Epidermal melanocyte (primary cell): ENCODE data around the gene PLEKHA5.

ENCODE experiments used
- DNase-seq: peaks from one replicate; pipeline ENCODE4 v3.0.0; 2011; ENCODE audit warnings: low spot score; ENCODE audit not compliant: insufficient read length

PLEKHA5 gene

DNA sequence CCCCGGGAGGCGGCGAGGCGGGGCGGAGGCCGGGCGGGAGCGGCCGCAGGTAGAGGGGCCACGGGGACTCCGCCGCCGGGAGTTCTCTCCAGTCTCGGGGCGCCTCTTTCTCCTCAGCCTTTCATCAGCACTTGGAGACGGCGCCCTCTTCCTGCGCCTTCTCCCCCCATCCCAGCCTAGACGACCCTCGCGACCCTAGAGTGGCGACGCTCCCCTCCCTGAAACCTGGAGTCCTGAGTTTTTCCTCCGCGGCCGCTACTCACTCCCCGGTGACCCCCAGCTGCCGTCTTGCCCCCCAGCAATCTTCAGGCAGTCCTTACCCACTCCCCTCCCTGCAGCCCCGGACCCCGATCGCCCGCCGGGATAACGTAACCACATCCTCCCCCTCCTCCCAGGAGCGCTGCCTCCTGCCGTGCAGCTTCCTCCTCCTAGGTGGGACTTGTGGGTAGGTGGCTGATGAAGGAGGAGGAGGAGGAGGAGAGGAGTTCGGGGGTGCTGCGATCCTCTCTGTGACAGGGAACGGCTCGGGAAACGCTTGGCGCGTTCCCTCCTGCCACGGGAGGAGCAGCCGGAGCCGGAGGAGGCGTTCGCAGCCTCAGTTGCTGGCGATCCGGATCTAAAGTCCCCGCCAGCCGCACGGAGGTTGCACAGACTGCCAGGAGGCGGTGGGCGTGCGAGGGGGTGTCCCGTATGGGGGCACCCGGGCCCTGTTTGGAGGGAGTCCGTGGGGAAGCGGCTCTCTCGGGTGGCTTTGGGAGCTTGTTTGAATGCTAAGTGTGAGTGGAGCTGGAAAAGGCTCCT lies 891 bp downstream of the PLEKHA5 start:
- DNase-seq: no peak

DNA sequence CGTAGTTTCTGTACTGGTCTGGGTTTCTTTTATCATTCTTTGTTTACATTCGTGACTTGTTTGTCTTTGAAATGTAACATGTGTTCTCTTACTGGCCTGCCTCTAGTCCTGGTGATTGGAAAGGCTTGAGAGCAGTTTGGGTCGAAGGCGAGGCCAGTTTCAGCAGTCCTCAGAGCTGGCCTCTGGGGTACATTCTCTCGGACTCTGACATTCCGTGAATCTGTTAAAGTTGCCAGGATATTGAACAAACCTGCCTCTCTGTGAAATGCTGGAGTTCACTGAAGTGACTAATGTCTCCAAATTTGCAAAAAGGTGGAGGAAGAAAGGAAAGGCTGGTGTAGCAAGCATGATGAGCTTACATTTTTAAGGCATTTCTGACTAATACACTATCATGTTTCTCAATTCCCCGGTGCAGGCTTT lies 1.5 kb downstream of the PLEKHA5 start:
- DNase-seq: peak; percentile 21

DNA sequence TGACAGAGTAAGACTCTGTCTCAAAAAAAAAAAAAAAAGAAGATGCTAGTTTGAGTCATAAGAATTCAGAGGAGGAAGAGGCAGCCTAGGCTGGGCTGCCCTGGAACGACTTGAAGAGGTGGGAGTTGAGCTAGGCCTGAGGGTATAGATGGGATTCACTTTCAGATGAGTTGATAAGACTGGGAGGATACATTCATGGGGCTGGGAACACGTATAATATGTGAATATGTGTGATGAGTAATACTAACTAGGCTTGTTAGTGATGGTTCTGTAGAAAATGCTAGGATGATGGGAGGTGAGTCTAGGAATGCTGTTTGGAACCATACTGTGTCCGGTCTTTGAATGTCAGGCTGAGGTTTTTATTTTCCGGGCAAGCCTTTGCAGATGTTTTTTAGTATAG lies 9.0 kb downstream of the PLEKHA5 start:
- DNase-seq: no peak

DNA sequence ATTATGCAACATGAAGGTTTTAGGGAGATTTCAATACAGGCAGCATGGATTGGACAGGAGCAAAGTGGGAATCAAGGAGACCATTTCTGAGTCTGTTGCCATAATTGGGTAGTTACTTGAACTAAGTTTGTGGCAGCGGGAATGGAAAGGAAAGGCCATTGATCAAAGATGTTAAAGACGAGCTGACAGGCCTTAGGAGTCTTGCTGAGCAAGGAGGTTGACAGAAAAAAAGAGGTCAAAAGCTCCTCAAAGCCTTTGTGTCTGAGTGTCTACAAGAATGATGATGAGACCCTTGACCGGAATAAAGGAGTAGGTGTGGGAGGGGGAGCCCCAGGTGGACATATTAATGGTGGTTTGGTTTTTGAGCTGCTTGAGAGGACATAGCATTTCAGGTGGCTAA lies 9.4 kb downstream of the PLEKHA5 start:
- DNase-seq: no peak

DNA sequence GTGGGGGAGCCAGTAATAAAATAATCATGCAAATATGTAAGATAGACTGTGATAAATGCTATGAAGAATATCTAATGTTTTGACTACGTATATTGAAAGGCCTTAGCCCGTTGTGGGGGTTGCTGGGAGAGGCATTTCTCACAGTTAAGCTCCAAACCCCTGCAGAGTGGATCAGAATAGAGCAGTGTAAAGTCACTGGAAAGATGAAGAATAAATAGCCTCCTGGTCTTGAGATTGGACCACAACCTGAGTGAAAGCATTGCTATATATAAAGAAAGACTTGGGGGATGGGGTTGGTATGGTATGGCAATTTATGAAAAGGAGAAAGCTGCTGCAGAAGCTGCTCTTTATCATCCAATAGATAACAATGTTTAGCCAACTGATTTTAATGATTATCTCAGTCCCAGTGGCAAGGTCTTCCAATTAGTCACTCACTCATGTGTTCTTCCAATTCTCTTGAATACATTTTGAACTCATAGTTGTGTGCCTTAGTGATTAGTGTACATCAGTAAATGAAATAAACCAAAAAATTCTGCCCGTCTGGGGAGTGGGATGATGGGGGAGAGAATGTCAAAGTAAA lies 10.2 kb downstream of the PLEKHA5 start:
- DNase-seq: no peak

DNA sequence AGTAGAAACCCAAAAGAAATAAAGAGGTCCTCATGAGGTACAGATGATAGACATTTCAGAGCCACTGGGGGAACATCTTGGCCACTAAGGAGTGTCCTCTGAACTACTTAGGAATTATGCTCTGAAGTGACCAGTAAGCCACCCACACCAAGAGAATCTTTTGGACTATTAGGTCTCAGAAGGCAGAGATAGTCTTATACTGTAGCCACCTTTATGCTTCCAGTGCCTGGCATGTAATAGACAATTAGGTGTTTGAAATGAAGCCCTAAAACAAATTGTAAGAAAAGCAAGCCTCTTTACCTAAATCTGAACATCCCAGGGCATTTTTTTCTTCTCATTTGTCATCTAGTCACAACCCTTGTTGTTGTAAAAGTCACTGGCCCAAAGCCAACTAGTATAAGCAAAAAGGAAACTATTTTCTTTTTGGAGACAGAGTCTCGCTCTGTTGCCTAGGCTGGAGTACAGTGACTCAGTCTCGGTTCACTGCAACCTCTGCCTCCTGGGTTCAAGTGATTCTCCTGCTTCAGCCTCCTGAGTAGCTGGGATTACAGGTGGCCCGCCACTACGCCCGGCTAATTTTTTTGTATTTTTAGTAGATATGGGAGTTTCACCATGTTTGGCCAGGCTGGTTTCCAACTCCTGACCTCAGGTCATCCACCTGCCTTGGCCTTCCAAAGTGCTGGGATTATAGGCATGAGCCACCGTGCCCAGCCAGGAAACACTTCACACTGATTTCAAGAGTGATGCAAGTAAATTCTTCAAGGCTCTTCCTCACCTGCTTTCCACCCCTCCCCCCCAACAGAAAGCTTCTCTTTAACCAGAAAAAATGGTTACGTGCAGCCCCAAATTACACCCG lies 11.1 kb downstream of the PLEKHA5 start:
- DNase-seq: no peak

DNA sequence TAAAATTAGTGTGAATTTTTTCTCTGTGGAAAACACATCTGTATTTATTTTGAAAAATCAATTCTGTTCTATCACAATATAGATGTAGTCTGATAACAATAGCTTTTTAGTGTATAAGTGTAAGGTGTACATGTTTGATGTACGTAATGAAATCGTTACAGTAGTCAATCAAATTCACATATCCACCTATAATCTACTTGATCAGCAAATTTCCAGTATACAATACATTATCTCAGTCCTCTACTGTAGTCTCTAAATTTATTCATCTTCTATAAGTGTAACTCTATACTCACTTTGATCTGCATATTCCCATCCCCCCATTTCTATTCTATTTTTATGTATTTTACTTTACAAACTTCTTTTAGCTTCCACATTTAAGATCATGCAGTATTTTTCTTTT lies 13.0 kb downstream of the PLEKHA5 start:
- no peak for DNase-seq

DNA sequence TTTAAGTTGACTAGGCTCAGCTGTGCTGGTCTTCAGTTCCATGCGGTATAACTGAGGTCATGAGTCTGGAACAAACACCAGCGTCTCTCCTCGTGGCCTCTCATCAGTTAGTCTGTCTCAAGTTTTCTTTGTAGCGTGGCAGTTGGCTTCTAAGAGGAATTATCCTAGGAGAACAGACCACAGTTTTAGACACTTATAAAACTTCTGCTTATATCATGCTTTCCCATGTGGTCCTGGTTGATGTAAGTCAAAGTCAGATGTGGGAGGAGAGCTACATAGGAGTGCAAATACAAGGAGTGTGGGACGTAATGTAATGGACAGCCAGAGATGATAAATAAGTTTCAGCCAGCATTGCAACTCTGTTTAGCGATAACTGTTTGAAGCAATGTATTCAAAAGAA lies 14.8 kb downstream of the PLEKHA5 start:
- DNase-seq: no peak

DNA sequence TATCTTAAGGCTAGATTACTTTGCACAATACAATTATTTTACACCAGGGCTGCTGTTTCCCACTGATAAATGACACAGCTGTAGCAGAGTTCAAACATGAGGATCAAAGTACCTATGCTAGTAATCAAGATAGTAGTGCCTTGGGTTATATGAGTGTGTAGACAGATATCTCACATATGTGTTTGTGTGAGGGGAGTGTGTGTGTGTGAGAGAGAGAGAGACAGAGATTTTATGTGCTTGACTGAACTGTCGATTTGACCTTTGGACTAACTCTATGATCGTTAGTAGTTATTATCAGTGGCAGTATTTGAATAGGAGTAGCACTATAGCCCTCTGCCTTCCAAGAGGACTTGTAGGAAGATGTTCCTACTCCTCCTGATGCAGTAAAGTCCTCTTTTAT lies 15.5 kb downstream of the PLEKHA5 start:
- no peak for DNase-seq

DNA sequence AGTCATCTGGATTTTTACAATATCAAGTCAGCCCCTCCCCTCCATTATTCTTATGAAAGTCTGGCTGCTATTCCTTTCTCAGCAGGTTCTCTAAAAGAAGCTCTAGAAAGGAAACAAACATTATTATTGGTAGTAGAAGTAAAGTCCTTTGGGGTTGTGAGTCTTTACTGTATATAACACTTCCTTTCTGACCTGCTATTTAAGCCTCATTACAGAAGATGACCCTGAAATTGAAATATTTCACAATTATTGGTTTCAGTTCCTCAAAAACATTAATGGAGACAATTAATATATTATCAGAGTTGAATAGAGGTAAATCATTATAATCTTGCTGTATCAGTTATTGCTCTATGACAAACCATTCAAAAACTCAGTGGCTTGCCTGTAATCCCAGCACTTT lies 19.3 kb downstream of the PLEKHA5 start:
- DNase-seq: no peak

DNA sequence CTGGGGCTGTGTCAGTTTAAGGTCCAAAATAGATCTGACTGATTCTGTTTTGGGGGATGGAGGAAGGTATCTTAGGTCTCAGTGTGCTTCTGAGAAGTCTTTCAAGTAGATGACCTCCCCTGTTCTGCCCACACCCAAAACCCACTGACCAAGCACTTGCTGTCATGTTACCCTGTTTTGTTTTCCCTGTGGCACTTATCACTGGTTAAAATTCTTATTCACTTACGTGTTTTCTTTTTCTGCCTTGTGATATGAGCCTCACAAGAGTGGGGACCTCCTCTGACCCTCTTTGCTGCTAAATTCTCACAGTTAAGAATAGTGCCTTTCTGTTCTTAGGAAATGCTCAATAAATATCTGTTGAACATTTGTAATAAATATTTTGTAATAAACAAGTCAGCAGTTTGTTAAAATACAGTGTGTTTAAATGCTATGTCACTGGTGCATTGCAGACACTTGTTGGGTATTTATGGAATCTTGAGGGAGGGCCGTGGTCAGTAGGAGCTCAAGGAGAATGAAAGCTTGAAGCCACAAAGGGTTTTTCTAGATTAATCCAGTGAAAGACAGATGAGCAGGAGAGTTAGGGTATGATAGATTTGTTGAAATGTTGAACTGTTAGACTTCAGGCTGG lies 20.9 kb downstream of the PLEKHA5 start:
- DNase-seq: no peak

DNA sequence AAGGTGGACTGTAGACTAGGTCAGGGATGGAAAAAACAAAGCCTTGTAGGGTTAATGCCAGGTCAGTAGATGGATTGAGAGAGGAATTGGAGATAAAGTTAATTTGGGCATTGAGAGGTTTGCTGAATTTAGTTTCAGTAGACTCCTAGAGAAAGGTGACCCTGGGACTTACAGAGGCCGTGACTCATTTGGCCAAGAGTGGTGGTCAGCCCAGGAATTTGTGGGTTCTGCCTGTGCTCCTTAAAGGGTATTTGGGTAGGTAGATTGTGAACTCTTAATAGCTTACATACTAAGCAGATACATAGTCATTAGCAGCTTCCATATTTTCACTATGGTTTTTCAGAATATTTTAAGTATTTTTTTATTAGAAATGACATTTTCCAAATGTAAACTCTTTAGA lies 21.8 kb downstream of the PLEKHA5 start:
- DNase-seq: no peak

DNA sequence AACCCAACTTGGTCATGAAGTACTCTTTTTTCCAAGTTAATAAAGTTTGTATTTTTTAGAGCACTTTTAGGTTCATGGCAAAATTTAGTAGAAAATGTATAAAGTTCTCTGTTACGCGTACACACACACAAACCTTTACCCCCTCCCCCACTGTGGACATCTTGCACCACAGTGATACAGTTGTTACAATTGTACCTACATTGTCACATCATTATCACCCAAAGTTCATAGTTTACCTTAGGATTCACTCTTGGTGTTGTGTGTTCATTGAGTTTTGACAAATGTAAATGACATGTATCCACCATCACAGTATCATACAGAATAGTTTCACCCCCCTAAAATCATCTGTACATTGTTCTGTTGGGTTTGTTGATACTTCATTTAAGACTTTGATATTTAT lies 23.9 kb downstream of the PLEKHA5 start:
- no peak for DNase-seq

DNA sequence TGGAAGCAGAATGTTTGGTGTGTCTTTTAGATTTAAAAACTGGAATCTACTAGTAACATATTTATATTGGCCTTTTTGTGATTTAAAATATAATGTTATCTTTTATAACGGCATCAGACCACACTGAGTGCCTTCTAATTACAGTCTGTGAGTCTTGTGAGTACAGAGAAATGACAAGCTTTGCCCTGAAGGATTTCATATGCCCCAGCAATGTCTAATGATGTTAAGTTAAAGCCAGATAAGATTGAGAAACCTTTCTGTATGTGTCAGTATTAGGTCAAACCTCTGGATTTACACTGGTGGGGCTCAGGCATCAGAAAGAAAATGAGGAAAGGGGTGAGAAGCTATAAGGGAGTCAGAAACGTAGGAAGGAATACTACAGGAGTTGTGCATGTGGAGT lies 25.2 kb downstream of the PLEKHA5 start:
- no peak for DNase-seq

DNA sequence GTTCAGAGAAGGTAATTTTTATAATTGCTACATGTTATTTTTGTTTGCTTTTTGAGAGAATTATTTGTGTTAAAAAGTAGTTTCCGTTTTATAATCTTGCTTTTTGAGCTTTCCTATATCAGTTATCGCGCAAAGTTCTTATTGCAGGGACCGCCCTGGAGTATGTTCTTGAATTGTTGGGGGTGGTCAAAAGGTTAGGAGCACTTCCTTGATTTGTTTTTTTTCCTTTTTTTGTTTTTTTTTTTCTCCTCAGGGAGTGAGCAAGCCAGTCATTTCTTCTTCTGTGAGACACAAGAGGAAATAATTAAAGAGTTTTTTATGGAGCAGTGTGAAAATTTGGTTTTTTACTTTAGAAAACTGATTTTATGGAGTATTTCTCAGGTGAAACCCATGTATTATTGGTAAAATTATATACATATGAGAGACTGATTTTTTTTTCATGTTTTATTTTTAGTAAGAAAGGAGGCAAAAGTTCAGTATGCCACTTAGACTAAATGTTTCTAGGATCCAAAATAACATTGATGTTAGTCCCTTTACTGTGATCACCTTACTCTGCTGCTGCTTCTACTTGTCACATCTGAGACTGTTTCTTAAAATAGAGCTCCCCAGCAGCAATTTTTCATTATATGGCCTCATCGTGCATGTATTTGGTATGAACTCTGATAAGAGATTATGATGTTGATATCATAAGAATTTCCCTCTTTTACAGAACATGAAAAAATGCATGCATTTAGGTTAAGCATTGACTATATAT lies 26.6 kb downstream of the PLEKHA5 start:
- DNase-seq: no peak

DNA sequence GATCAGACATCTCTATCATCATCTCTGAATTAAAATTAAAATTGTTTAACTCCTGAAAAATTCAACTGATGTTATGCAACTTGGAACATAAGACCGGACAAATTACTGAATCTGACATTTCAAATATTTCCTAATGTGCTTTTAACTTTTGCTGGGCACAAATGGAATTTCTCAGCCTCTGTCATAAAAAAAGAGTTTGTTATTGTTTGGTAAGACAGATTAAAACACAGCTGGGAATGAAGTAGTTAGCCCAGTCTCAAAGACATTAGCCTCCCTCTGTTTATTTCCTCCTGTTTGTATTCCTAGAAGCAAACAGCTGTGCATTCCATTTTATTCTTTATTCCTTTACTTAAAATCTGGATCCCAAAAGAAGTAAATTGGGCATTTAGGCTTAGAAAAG lies 29.4 kb downstream of the PLEKHA5 start:
- DNase-seq: peak; percentile 43

DNA sequence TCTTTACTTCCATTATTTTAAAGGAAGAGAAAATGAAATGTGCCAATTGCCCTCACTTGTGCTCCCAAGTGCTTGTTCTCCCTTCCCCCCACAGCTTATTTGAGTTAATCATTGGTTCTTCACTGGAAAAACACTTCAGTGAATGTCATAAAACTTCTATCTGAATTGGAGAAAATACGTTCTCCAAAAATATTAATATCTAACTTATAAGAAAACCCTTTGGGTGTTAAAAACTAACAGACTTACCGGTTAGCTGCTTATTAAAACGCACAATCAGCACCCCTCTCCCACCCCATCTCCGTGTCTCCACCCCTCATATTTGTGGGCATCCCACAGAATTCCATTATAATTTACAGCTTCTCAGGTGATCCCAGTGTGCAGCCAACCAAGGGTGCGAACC lies 31.7 kb downstream of the PLEKHA5 start:
- DNase-seq: no peak

DNA sequence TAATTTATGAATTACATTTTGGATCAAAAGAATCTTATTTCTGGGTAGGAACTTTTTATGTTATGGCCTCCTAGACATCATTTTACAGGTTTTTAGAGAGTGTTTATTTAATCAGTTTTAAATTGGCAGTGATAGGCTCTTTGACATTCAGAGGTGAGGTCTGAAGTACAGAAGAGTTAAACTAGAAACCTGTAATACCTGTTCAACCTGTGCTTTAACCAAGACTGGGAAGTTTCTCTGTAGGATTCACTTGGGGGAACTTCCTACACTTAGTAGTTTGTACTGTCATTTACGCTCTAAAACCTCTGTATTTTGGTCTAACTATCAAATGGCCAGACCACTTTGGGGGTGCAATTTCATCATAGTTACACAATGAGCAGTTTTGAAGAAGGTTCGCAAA lies 35.9 kb downstream of the PLEKHA5 start:
- DNase-seq: no peak

DNA sequence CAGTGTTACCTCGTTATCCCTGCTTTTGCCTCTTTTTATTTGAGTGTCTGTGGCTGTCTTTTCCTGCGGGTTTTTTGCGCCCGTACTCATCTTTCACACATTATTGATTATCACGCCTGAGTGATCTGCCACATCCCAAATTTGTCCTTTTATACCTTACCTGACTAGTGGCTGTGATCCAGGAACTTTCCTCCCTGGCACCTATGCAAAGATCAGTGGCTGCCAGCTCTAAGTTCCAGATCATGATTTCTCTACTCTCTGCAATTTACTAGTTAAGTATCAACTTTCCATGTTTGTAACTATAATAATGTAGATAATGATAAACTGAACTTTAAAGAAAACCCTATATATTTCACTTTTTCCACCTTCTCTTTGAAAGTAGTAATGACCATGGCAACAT lies 36.9 kb downstream of the PLEKHA5 start:
- no peak for DNase-seq

DNA sequence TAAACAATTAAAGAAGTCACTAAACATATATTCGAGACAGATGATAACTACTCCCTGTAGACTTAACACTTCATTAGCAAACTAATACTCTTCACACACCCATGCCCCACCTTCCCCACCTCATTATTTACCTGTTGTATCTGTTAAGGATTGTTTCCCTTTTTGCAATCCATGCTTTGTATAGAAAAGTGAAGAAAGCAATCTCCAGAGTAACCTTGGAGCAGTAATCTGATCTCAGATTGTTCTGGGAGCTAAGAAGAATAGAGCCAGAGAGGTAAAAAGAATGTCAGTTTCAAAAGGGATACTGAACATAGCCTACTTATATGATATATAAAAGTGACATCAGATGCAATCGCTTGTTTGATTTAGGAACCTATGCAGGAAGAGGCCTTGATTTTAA lies 37.4 kb downstream of the PLEKHA5 start:
- DNase-seq: no peak

DNA sequence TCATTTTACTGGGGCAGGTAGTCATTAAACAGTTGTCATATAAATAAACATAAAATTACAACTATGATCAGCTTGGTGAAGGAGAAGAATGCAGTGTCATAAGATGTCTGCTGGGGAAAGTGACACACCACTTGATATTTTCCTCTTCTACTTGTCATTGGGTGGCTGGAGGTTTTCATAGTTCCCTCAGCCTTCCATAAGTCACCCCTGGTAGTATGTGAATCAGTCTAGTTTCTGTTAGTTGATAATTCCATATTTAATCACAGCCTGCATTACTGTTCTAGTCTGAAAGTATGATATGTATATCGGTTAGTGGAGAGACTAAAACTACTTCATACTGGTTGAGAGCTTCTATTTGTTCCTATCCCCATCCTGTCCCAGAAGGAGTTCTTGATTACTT lies 38.2 kb downstream of the PLEKHA5 start:
- DNase-seq: no peak
